CD14-positive monocyte (primary cell): ENCODE measurements around the gene SYPL2. TPM values are rescaled to one million over a fixed set of nuclear protein-coding genes. Genes with fewer than 3 reads are reported as not detected.

Experiments
- DNase-seq, 3 donors: peaks; one replicate each; pipeline ENCODE4 v3.0.0-alpha.2; 2011 to 2022
- H2AFZ ChIP-seq: 2 replicates; pipeline ENCODE4 v1.6.0; 2012; ENCODE audit warnings: mild to moderate bottlenecking, low read depth, low read length, inconsistent platforms; ENCODE audit not compliant: insufficient read depth, poor library complexity, severe bottlenecking
- H3K27ac ChIP-seq, 2 donors: 1 replicate in 1 of 2; 2 replicates in 1 of 2; pipeline ENCODE4 v1.5.1; 2012 to 2013; ENCODE audit warnings: low read length in 2 of 2, control low read depth in 1 of 2, inconsistent platforms in 1 of 2, low read depth in 1 of 2, mild to moderate bottlenecking in 1 of 2
- H3K27me3 ChIP-seq, 2 donors: one replicate each; pipeline versions ENCODE4 v1.6.0 to v1.6.1; 2011 to 2013; ENCODE audit warnings: low read length in 2 of 2; ENCODE audit not compliant: control insufficient read depth in 2 of 2, insufficient read depth in 2 of 2
- H3K36me3 ChIP-seq, 2 donors: replicated peaks in 1 of 2; 1 replicate in 1 of 2; 2 replicates in 1 of 2; pipeline versions ENCODE4 v1.5.1 to v1.6.1; 2012 to 2013; ENCODE audit warnings: low read length in 2 of 2, control low read depth in 1 of 2, inconsistent platforms in 1 of 2, mild to moderate bottlenecking in 1 of 2; ENCODE audit not compliant: insufficient read depth in 2 of 2, control insufficient read depth in 1 of 2
- H3K4me1 ChIP-seq, 2 donors: 1 replicate in 1 of 2; 2 replicates in 1 of 2; pipeline versions ENCODE4 v1.5.1 to v1.6.1; 2012 to 2013; ENCODE audit warnings: low read length in 2 of 2, control low read depth in 1 of 2, inconsistent platforms in 1 of 2, mild to moderate bottlenecking in 1 of 2, moderate library complexity in 1 of 2; ENCODE audit not compliant: insufficient read depth in 2 of 2, control insufficient read depth in 1 of 2
- H3K4me2 ChIP-seq: replicated peaks from 2 replicates; pipeline ENCODE3; 2012; ENCODE audit warnings: low read length, moderate library complexity, mild to moderate bottlenecking; ENCODE audit not compliant: poor library complexity, severe bottlenecking; ENCODE audit errors: extremely low read depth
- H3K4me3 ChIP-seq, 3 experiments: fragments of 200-600 bp in 1 of 3; sonication (generic) in 1 of 3; replicated peaks in 1 of 3; 1 replicate in 2 of 3; 2 replicates in 1 of 3; pipeline ENCODE4 v1.5.1; 2011 to 2013; ENCODE audit warnings: low read length in 3 of 3, mild to moderate bottlenecking in 3 of 3, control low read depth in 2 of 3, low read depth in 2 of 3, inconsistent platforms in 1 of 3, moderate library complexity in 1 of 3
- H3K79me2 ChIP-seq: 2 replicates; pipeline ENCODE4 v1.6.0; 2012; ENCODE audit warnings: mild to moderate bottlenecking, control low read depth, inconsistent platforms, low read length, moderate library complexity; ENCODE audit not compliant: insufficient read depth
- H3K9ac ChIP-seq: 2 replicates; pipeline ENCODE4 v1.6.0; 2017; ENCODE audit warnings: low read length, mild to moderate bottlenecking; ENCODE audit not compliant: insufficient read depth, poor library complexity, severe bottlenecking
- H3K9me3 ChIP-seq, 2 donors: replicated peaks in 1 of 2; 1 replicate in 1 of 2; 2 replicates in 1 of 2; pipeline versions ENCODE4 v1.5.1 to v1.6.1; 2012 to 2013; ENCODE audit warnings: low read length in 2 of 2, control low read depth in 1 of 2; ENCODE audit not compliant: control insufficient read depth in 1 of 2, insufficient read depth in 1 of 2
- H4K20me1 ChIP-seq: 2 replicates; pipeline ENCODE4 v1.6.0; 2012; ENCODE audit warnings: mild to moderate bottlenecking, low read length, control low read depth, moderate library complexity; ENCODE audit not compliant: insufficient read depth
- H3K27ac Mint-ChIP-seq, 7 donors: one replicate each; pipeline ENCODE4 v1.8.0; 2020; ENCODE audit warnings: mild to moderate bottlenecking in 7 of 7, mixed read lengths in 7 of 7, moderate library complexity in 6 of 7, inconsistent platforms in 2 of 7
- H3K27me3 Mint-ChIP-seq, 3 donors: one replicate each; pipeline ENCODE4 v1.8.0; 2021 to 2022; ENCODE audit warnings: low read depth in 3 of 3, mild to moderate bottlenecking in 3 of 3, mixed read lengths in 3 of 3, moderate library complexity in 3 of 3, inconsistent platforms in 1 of 3
- H3K36me3 Mint-ChIP-seq, 2 donors: one replicate each; pipeline ENCODE4 v1.8.0; 2020; ENCODE audit warnings: mixed read lengths in 2 of 2, inconsistent platforms in 1 of 2, mild to moderate bottlenecking in 1 of 2
- H3K4me1 Mint-ChIP-seq: one replicate; pipeline ENCODE4 v1.8.0; 2020; ENCODE audit warnings: mild to moderate bottlenecking, mixed read lengths
- H3K4me3 Mint-ChIP-seq, 2 donors: one replicate each; pipeline ENCODE4 v1.8.0; 2020; ENCODE audit warnings: mild to moderate bottlenecking in 2 of 2, mixed read lengths in 2 of 2, moderate library complexity in 1 of 2
- H3K9me3 Mint-ChIP-seq, 7 donors: one replicate each; pipeline ENCODE4 v1.8.0; 2020 to 2022; ENCODE audit warnings: mixed read lengths in 7 of 7, mild to moderate bottlenecking in 6 of 7, moderate library complexity in 6 of 7, inconsistent platforms in 2 of 7
- WGBS: methylation state at CpG from one replicate; pipeline ENCODE4 v1.1.5; 2013; ENCODE audit warnings: missing lambda C conversion rate; ENCODE audit not compliant: insufficient coverage; 5-methylcytosine and 5-hydroxymethylcytosine counted together
- intact Hi-C, 2 donors: fragments of 100-400 bp; cut with micrococcal nuclease; formaldehyde crosslinking; loops; one replicate each; pipeline versions ENCODE4 v1.15.0 to v1.15.1; 2023
- polyA plus RNA-seq, 3 donors: library from polyadenylated mRNA; depleted of rRNA in 1 of 3; unstranded in 2 of 3; stranded (reverse) in 1 of 3; fragments of 300-500 nt in 2 of 3; fragments of >200 nt in 1 of 3; fragmentation: Illumina TruSeq in 2 of 3; gene quantifications; 1 replicate in 2 of 3; 2 replicates in 1 of 3; pipeline ENCODE4 v1.2.3, GENCODE V29; 2012 to 2021
- TF ChIP-seq, protein P1 (sequence below): fragments of 200-600 bp; IDR thresholded peaks from one replicate; pipeline ENCODE4 v1.8.0; 2022; ENCODE audit warnings: antibody characterized with exemption, mild to moderate bottlenecking

The SYPL2 gene
- polyA plus RNA-seq, 3 donors: 0.03 to 0.12 TPM; not detected in 1

DNA sequence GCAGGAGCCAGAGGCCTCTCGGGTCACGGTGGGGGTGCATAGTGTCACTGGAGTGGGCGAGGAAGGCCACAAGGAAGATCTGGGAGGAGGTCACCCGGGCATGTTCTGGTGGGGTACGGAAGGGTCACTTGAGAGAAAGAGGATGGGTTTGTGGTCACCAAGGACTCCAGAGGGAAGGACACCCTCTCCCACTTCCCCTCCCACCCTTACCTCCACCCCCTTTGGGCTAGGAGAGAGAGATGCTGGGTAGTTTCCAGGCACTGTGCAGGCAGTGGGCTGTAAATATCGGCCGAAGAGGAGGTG lies 42.5 kb downstream of the SYPL2 start:
- H4K20me1 ChIP-seq: no peaks in the 10 kb centered on the region
- intact Hi-C loops: no loop called here
- peaks cover 20% of the 10 kb centered on the region for H3K4me1 Mint-ChIP-seq

DNA sequence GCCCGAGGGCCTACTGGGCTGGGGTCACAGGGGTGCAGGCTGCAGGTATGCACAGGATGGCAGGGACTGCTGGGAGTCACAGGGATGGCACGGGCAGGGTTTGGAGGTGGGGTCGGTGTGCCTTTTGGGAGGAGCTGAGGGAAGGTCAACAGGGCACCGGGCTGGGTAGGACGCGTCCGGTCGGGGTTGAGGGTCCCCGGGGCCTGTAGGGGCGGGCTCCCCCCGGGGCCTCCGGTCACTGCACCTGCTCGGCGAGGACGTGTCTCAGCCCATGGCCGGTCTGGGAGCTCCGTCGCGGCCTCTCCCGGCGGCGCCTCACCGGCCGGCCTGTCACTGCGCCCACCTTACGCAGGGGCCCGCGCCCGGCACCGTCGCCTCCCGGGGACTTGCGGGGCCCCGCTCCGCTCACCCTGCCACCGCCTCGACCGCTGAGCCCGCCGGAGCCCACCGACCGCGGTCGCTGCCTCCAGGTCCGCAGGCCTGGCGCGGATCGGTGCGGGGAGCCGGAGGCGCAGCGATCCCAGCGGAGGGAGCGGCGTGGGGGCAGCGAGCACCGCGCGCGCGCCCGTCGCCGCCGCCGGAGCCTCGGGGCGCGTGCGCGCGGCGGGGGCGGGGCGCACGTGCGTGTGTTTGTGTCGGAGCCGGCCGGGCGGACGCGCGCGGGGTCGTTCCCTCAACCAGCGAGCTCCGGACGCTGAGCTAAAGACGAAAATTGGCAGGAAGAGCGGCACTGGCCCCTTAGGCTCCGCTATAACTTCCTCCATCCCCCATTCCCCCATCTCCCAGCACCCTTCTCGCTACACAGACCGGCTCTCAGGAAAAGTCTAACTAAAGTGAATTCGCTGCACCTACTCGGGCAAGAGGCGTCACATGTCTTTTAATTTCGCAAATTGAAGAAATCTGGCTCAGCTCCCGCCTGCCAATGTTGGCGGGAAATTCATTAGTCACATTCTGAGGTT lies 43.1 kb downstream of the SYPL2 start, which contains the start of gene AMIGO1:
TSS of gene AMIGO1 (minus strand) at position 552 of the 959 bp plus-strand sequence. CDS start 815 bp downstream, outside the sequence.
- Histone ChIP-seq H2AFZ (peak within 1 kb of the TSS; percentile 74), H3K79me2 (no peaks in the 10 kb centered on the region), H3K27me3 (peaks cover 0 to 10% of the 10 kb centered on the region in 2 donors), H3K4me1 (peaks cover 14 to 17% of the 10 kb centered on the region in 2 donors), H3K9ac (peak within 1 kb of the TSS; percentile 62), H3K4me3 (peak within 1 kb of the TSS; percentile 44 to 76 (median 47)), H3K9me3 (no peaks in the 10 kb centered on the region), H3K4me2 (peak within 1 kb of the TSS; percentile 85), H3K36me3 (no peaks in the 10 kb centered on the region), H4K20me1 (no peaks in the 10 kb centered on the region), H3K27ac (no peak within 1 kb of the TSS)
- Mint-ChIP-seq H3K4me3 (peak within 1 kb of the TSS; percentile 85 to 95), H3K9me3 (no peaks in the 10 kb centered on the region), H3K27ac (peak within 1 kb of the TSS in 3 of 7 donors; percentile 15 to 41 (median 26)), H3K27me3 (peaks cover 15 to 31% (median 24%) of the 10 kb centered on the region in 3 donors), H3K36me3 (peaks cover 0 to 3% of the 10 kb centered on the region in 2 donors), H3K4me1 (peaks cover 20% of the 10 kb centered on the region)
- intact Hi-C loops: no loop called here
- TF ChIP-seq, protein P1, sequence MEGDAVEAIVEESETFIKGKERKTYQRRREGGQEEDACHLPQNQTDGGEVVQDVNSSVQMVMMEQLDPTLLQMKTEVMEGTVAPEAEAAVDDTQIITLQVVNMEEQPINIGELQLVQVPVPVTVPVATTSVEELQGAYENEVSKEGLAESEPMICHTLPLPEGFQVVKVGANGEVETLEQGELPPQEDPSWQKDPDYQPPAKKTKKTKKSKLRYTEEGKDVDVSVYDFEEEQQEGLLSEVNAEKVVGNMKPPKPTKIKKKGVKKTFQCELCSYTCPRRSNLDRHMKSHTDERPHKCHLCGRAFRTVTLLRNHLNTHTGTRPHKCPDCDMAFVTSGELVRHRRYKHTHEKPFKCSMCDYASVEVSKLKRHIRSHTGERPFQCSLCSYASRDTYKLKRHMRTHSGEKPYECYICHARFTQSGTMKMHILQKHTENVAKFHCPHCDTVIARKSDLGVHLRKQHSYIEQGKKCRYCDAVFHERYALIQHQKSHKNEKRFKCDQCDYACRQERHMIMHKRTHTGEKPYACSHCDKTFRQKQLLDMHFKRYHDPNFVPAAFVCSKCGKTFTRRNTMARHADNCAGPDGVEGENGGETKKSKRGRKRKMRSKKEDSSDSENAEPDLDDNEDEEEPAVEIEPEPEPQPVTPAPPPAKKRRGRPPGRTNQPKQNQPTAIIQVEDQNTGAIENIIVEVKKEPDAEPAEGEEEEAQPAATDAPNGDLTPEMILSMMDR: no peak
- 2% methylated on average over 94 of the region's 100 CpGs for WGBS
- peak; percentile 20 to 37 (median 25) for DNase-seq

More for the DNA sequence above, 42.5 kb downstream of the SYPL2 start:
- Mint-ChIP-seq H3K9me3 (no peaks in the 10 kb centered on the region), H3K4me3 (peak overlapping the region; percentile 80 to 91), H3K27me3 (peaks cover 15 to 31% (median 24%) of the 10 kb centered on the region in 3 donors), H3K36me3 (peaks cover 0 to 3% of the 10 kb centered on the region in 2 donors), H3K27ac (peak overlapping the region in 1 of 7 donors; percentile 41)
- H2AFZ ChIP-seq: peak overlapping the region; percentile 74
- no peaks in the 10 kb centered on the region for H3K79me2 ChIP-seq
- TF ChIP-seq, protein P1: no peak
- no peak for DNase-seq
- peaks cover 14 to 17% of the 10 kb centered on the region in 2 donors for H3K4me1 ChIP-seq
- no peak overlapping the region for H3K27ac ChIP-seq
- WGBS: 82% methylated on average over 4 of the region's 7 CpGs
- H3K4me2 ChIP-seq: peak overlapping the region; percentile 85
- peaks cover 0 to 10% of the 10 kb centered on the region in 2 donors for H3K27me3 ChIP-seq
- no peaks in the 10 kb centered on the region for H3K36me3 ChIP-seq
- peak overlapping the region; percentile 62 for H3K9ac ChIP-seq
- peak overlapping the region in 1 of 3 experiments; percentile 76 for H3K4me3 ChIP-seq
- no peaks in the 10 kb centered on the region for H3K9me3 ChIP-seq
